ENCODE data around the gene CENPP. TPM values are rescaled to one million over a fixed set of nuclear protein-coding genes. Genes with fewer than 3 reads are reported as not detected.

The CENPP gene
- total RNA-seq, 1 experiment from 2014 or later = 24.2 TPM

GRCh38 chr9:92637886-92638620, 312.3 kb downstream of the CENPP start:
- DNase-seq = no peak
- Histone ChIP-seq H3K9me3 (replicated peaks) (no peaks in the 10 kb centered on the region), H3K36me3 (peaks cover 28% of the 10 kb centered on the region), H3K4me1 (no peaks in the 10 kb centered on the region), H3K27ac (no peak overlapping the region), H3K27me3 (no peaks in the 10 kb centered on the region), H3K4me3 (no peak overlapping the region)

GRCh38 chr9:92638621-92639101, 312.9 kb downstream of the CENPP start:
- no peak for DNase-seq
- H3K27me3 ChIP-seq = no peaks in the 10 kb centered on the region
- peaks cover 32% of the 10 kb centered on the region for H3K36me3 ChIP-seq
- H3K9me3 ChIP-seq (replicated peaks) = no peaks in the 10 kb centered on the region
- no peak overlapping the region for H3K4me3 ChIP-seq
- H3K27ac ChIP-seq = no peak overlapping the region
- H3K4me1 ChIP-seq = no peaks in the 10 kb centered on the region

- Histone ChIP-seq H3K36me3 (peaks cover 32% of the 10 kb centered on the region), H3K4me1 (no peaks in the 10 kb centered on the region), H3K4me3 (no peak overlapping the region), H3K9me3 (replicated peaks) (no peaks in the 10 kb centered on the region), H3K27ac (no peak overlapping the region), H3K27me3 (no peaks in the 10 kb centered on the region)
- DNase-seq = no peak
Measured at GRCh38 chr9:92639124-92639523, 313.4 kb downstream of the CENPP start.

DNA sequence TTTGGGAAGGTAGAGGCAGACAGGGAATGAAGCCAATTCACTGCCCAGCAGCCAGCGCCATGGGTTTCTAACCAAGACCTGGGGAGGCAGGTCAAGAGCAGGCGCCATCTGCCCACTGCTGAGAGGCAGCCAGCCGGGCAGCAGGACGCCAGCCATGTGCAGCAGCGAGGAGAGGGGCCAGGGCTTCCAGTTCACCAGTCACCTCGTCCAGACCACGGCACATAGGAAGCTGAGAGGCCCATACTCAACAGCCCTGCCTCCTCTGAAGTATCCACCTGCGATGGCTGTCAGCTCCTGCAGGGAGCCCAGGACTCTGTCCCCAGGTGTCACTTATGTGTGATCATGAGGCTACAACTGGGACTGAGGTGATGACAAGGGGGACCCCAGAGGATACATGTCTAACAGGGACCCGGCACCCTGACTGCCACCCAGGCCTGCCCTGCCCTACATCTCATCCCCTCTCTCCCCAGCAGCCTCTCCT, 314.1 kb downstream of the CENPP start:
- no peak overlapping the region for H3K27ac ChIP-seq
- peaks cover 30% of the 10 kb centered on the region for H3K36me3 ChIP-seq
- DNase-seq = no peak
- no peak overlapping the region for H3K4me3 ChIP-seq
- H3K27me3 ChIP-seq = no peaks in the 10 kb centered on the region
- H3K9me3 ChIP-seq (replicated peaks) = no peaks in the 10 kb centered on the region
- H3K4me1 ChIP-seq = no peaks in the 10 kb centered on the region

GRCh38 chr9:92640398-92641091, 314.8 kb downstream of the CENPP start:
- Histone ChIP-seq H3K27ac (no peak overlapping the region), H3K27me3 (no peaks in the 10 kb centered on the region), H3K9me3 (replicated peaks) (0 out of 2 replicates have a peak, but pooled peaks cover 1% of the 10 kb centered on the region), H3K4me3 (no peak overlapping the region), H3K36me3 (peaks cover 34% of the 10 kb centered on the region), H3K4me1 (no peaks in the 10 kb centered on the region)
- no peak for DNase-seq

DNA sequence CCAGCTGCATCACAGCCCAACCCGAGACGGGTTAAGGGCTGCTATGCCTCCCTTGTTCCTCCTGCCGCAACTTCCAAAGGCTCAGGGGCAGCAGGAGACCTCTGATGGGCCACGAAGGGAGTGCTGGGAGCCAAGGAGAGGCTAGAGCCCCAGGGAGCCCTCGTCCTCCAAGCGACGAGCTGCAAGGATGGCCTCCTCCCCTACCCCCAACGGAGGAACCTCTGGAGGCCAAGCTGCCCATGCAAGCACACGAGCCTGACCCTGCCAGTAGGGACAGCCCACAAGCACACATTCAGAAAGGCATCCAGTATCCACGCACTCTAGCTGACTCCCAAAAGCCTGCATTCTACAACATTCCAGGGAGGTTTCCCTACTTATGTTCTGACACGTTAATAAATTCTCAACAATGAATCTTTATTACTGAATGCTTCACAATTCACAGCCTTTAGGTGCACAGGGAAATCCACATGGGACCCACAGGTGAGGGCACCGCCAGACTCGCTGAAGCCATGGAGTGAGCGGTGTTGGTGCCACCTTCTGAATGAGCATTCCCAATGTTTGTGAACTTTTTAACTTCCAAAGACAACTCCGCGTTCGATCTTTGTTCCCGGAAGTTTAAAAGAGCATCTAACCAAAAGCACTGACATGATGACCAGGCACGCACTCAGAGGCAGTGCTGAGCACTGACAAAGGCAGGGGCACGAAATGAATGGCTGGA, 315.5 kb downstream of the CENPP start:
- H3K4me3 ChIP-seq = no peak overlapping the region
- H3K36me3 ChIP-seq = peaks cover 41% of the 10 kb centered on the region
- H3K27ac ChIP-seq = no peak overlapping the region
- H3K4me1 ChIP-seq = no peaks in the 10 kb centered on the region
- no peak for DNase-seq
- no peaks in the 10 kb centered on the region for H3K27me3 ChIP-seq
- 0 out of 2 replicates have a peak, but pooled peaks cover 3% of the 10 kb centered on the region for H3K9me3 ChIP-seq (replicated peaks)

DNA sequence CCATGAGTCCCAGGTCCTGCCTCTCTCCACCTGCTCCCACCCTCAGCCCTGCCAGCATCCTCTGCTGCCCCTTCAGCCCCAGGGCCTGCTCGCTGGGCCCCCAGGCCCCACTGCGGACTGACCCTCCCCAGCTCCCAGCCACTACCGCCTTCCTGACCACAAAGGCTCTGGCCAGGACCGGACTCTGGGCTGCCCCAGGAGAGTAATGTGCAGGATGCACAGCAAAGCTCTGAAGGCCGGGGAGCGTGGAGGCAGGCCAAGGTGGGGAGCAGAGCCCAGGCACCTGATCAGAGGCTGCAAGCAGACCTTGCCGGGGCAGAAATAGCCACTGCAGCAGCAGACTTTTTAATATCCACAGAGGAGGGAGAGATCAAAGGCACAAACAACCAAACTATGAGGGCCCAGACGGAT, 316.3 kb downstream of the CENPP start:
- no peaks in the 10 kb centered on the region for H3K4me1 ChIP-seq
- H3K9me3 ChIP-seq (replicated peaks) = 0 out of 2 replicates have a peak, but pooled peaks cover 3% of the 10 kb centered on the region
- H3K27ac ChIP-seq = no peak overlapping the region
- no peak for DNase-seq
- peaks cover 43% of the 10 kb centered on the region for H3K36me3 ChIP-seq
- H3K4me3 ChIP-seq = no peak overlapping the region
- H3K27me3 ChIP-seq = no peaks in the 10 kb centered on the region

- H3K4me3 ChIP-seq = no peak overlapping the region
- H3K27ac ChIP-seq = no peak overlapping the region
- no peaks in the 10 kb centered on the region for H3K27me3 ChIP-seq
- DNase-seq = no peak
- H3K4me1 ChIP-seq = no peaks in the 10 kb centered on the region
- H3K9me3 ChIP-seq (replicated peaks) = 0 out of 2 replicates have a peak, but pooled peaks cover 3% of the 10 kb centered on the region
- H3K36me3 ChIP-seq = peaks cover 45% of the 10 kb centered on the region
Measured at GRCh38 chr9:92642564-92642963, 316.8 kb downstream of the CENPP start.

- Histone ChIP-seq H3K27me3 (no peaks in the 10 kb centered on the region), H3K4me3 (no peak overlapping the region), H3K27ac (no peak overlapping the region), H3K4me1 (no peaks in the 10 kb centered on the region), H3K36me3 (peaks cover 53% of the 10 kb centered on the region), H3K9me3 (replicated peaks) (0 out of 2 replicates have a peak, but pooled peaks cover 3% of the 10 kb centered on the region)
- no peak for DNase-seq
Measured at GRCh38 chr9:92644278-92644677, 318.5 kb downstream of the CENPP start.

DNA sequence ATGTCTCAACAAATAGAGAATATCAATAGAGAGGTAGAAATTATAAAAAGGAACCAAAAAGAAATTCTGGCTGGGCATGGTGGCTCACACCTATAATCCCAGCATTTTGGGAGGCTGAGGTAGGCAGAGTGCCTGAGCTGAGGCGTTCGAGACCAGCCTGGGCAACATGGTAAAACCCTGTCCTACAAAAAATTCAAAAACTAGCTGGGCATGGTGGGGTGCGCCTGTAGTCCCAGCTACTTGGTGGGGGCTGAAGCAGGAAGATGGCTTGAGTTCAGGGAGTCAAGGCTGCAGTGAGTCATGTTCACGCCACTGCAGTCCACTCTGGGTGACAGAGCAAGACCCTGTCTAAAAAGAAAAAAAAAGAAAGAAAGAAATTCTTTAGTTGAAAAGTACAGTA, 319.3 kb downstream of the CENPP start:
- Histone ChIP-seq H3K9me3 (replicated peaks) (0 out of 2 replicates have a peak, but pooled peaks cover 3% of the 10 kb centered on the region), H3K36me3 (peaks cover 58% of the 10 kb centered on the region), H3K27ac (no peak overlapping the region), H3K4me1 (no peaks in the 10 kb centered on the region), H3K4me3 (no peak overlapping the region), H3K27me3 (no peaks in the 10 kb centered on the region)
- DNase-seq = no peak

GRCh38 chr9:92647671-92648473, 322.1 kb downstream of the CENPP start:
- Histone ChIP-seq H3K36me3 (peaks cover 56% of the 10 kb centered on the region), H3K4me3 (no peak overlapping the region), H3K4me1 (no peaks in the 10 kb centered on the region), H3K27me3 (no peaks in the 10 kb centered on the region), H3K27ac (no peak overlapping the region), H3K9me3 (replicated peaks) (0 out of 2 replicates have a peak, but pooled peaks cover 3% of the 10 kb centered on the region)
- no peak for DNase-seq

- Histone ChIP-seq H3K4me3 (no peak overlapping the region), H3K9me3 (replicated peaks) (0 out of 2 replicates have a peak, but pooled peaks cover 3% of the 10 kb centered on the region), H3K27ac (no peak overlapping the region), H3K4me1 (no peaks in the 10 kb centered on the region), H3K36me3 (peaks cover 50% of the 10 kb centered on the region), H3K27me3 (no peaks in the 10 kb centered on the region)
- no peak for DNase-seq
Measured at GRCh38 chr9:92648474-92648971, 322.8 kb downstream of the CENPP start.

DNA sequence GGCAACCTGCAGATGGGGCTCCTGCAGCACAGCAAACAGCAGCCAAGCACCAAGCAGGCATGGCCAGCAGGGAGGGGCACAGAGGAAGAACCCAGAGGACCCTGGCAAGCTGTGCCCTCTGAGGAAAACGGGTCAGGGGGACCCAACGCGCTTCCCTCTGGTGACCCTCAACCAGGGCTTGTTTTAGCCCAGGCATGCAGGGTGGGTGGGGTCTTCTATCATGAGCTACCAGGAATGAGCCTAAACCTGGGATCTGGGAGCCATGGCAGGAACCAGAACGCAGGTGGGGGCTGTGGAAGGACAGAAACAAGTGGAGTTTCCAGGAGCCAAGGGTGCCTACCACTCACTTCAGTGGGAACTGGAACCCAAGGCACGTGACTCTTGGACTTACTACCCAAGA, 323.3 kb downstream of the CENPP start:
- H3K4me3 ChIP-seq = no peak overlapping the region
- H3K9me3 ChIP-seq (replicated peaks) = 0 out of 2 replicates have a peak, but pooled peaks cover 3% of the 10 kb centered on the region
- H3K27ac ChIP-seq = no peak overlapping the region
- no peak for DNase-seq
- no peaks in the 10 kb centered on the region for H3K4me1 ChIP-seq
- peaks cover 50% of the 10 kb centered on the region for H3K36me3 ChIP-seq
- no peaks in the 10 kb centered on the region for H3K27me3 ChIP-seq

DNA sequence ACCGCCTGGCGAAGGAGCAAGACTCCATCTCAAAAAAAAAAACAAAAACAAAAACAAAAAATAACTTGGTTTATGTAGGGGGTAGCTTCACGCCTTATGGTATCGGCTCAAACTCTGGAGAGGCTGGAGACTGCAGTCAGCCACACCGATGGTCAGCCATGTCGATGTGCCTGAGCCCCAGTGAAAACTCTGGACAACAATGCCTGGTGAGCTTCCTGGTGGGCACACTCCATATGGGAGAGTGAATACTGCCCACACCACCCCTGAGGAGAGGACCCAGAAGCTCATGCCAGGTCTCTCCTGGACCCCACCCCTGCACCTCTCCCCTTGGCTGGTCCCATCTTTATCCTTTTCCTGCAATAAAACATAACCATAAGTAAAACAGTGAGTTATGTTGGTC, 324.5 kb downstream of the CENPP start:
- Histone ChIP-seq H3K27me3 (no peaks in the 10 kb centered on the region), H3K9me3 (replicated peaks) (0 out of 2 replicates have a peak, but pooled peaks cover 3% of the 10 kb centered on the region), H3K4me3 (no peak overlapping the region), H3K27ac (no peak overlapping the region), H3K36me3 (peaks cover 50% of the 10 kb centered on the region), H3K4me1 (no peaks in the 10 kb centered on the region)
- DNase-seq = no peak

Measured in SJCRH30 (cell line).